Measurements from ENCODE around the gene PHKG1. TPM values are rescaled to one million over a fixed set of nuclear protein-coding genes. Genes with fewer than 3 reads are reported as not detected.
A peak's percentile ranks its signal among the peaks of the same experiment; 100 is the strongest.
"Not testable (repeated sequence)": the region's sequence is repeated elsewhere in the genome, so short reads cannot be mapped to it uniquely, and the experiment has no call there.

PHKG1 gene
- total RNA-seq, 1 experiment from 2014 or later = 1.1 TPM

DNA sequence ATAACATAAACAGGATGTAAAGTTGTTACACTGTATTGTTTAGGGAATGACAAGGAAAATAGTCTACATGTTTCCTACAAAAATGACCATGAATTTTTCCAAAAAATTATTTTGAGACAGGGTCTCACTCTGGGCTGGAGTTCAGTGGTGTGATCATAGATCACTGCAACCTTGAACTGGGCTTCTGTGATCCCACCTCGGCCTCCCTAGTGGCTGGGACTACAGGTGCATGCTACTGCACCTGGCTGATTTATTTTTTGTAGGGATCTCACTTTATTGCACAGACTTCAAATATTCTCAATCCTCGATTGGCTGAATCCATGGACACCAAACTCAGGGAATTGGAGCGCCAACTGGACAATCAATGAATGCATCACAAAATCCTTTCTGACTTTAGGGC lies 6.9 kb upstream of the PHKG1 start:
- Histone ChIP-seq H3K27ac (ENCODE audit: low read depth, low read length) (no peak overlapping the region), H3K9ac (ENCODE audit: low read length) (no peak overlapping the region), H3K27me3 (ENCODE audit: insufficient read depth, low read length) (no peaks in the 10 kb centered on the region), H3K4me1 (ENCODE audit: control insufficient read depth in 1 of 2, insufficient read depth in 2 of 2, low read length in 2 of 2) (no peaks in the 10 kb centered on the region), H3K79me2 (ENCODE audit: insufficient read depth, low read length) (peaks cover 27% of the 10 kb centered on the region), H3K4me3 (replicated peaks in 1 of 2; ENCODE audit: low read depth in 1 of 2, low read length in 2 of 2) (no peak overlapping the region), H3K4me2 (ENCODE audit: low read length) (no peak overlapping the region), H2AFZ (ENCODE audit: low read depth, low read length, poor library complexity, severe bottlenecking) (no peak overlapping the region), H4K20me1 (ENCODE audit: insufficient read depth) (no peaks in the 10 kb centered on the region), H3K9me2 (ENCODE audit: insufficient read depth) (no peaks in the 10 kb centered on the region), H3K9me3 (ENCODE audit: control insufficient read depth in 1 of 2, insufficient read depth in 1 of 2, low read depth in 1 of 2, low read length in 2 of 2) (no peaks in the 10 kb centered on the region), H3K36me3 (ENCODE audit: control insufficient read depth in 1 of 2, insufficient read depth in 2 of 2, low read length in 2 of 2) (peaks cover 37 to 46% of the 10 kb centered on the region in 2 experiments)
- intact Hi-C loops (cut with micrococcal nuclease) = no loop called here
- ATAC-seq = peak; percentile 49; the same call in 1 of the 2 replicates
- BruUV-seq (replicated peaks) = no TSS peak
- ChIA-PET RAD21 (ENCODE audit: low non-redundant PET in 1 of 2, low total read pairs in 2 of 2, uncharacterized antibody in 2 of 2, unreplicated experiment in 2 of 2) (no interaction called here), POLR2A (no interaction called here), CTCF (no interaction called here)
- TF ChIP-seq, protein P1, sequence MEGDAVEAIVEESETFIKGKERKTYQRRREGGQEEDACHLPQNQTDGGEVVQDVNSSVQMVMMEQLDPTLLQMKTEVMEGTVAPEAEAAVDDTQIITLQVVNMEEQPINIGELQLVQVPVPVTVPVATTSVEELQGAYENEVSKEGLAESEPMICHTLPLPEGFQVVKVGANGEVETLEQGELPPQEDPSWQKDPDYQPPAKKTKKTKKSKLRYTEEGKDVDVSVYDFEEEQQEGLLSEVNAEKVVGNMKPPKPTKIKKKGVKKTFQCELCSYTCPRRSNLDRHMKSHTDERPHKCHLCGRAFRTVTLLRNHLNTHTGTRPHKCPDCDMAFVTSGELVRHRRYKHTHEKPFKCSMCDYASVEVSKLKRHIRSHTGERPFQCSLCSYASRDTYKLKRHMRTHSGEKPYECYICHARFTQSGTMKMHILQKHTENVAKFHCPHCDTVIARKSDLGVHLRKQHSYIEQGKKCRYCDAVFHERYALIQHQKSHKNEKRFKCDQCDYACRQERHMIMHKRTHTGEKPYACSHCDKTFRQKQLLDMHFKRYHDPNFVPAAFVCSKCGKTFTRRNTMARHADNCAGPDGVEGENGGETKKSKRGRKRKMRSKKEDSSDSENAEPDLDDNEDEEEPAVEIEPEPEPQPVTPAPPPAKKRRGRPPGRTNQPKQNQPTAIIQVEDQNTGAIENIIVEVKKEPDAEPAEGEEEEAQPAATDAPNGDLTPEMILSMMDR (IDR thresholded peaks at IDR 0.05 in 2 of 3, conservative IDR thresholded peaks at IDR 0.05 in 1 of 3; ENCODE audit: borderline replicate concordance in 1 of 3, insufficient read depth in 1 of 3, low read depth in 2 of 3, low read length in 2 of 3) = peak in 2 of 3 experiments; percentile 6 to 21; a peak in 1 of 6 replicates
- no peak for TF ChIP-seq EZH2phosphoT487 (IDR thresholded peaks at IDR 0.05; ENCODE audit: borderline replicate concordance)
- TF ChIP-seq, protein P2, sequence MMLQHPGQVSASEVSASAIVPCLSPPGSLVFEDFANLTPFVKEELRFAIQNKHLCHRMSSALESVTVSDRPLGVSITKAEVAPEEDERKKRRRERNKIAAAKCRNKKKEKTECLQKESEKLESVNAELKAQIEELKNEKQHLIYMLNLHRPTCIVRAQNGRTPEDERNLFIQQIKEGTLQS (IDR thresholded peaks at IDR 0.05) = no peak
- DNase-seq (ENCODE audit: low read depth, low spot score) = no peak

DNA sequence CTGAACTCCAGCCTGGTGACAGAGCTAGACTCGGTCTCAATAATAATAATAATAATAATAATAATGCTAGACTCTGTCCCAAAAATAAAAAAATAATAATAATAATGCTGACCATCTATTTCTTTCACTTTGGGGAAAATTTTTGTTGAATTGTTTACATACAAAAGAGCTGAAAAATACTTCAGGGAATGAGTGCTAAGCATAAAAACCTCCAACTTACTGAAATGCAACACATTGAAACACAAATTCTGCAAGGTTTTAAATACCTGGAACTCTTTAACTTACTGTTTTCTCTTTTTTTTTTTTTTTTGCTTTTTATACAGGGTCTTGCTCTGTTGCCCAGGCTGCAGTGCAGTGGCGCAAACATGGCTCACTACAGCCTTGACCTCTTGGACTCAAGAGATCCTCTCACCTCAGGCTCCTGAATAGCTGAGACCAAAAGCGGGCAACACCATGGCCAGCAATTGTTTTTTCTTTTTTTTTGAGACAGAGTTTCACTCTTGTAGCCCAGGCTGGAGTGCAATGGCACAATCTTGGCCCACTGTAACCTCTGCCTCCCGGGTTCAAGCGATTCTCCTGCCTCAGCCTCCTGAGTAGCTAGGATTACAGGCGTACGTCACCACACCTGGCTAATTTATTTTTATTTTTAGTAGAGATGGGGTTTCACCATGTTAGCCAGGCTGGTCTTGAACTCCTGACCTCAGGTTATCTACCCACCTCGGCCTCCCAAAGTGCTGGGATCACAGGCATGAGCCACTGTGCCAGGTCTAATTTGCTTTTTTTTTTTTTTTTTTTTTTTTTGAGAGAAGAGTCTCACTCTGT lies 5.6 kb upstream of the PHKG1 start:
- H3K27me3 ChIP-seq (ENCODE audit: insufficient read depth, low read length) = not testable (repeated sequence)

More for the DNA sequence above, 5.6 kb upstream of the PHKG1 start:
- H3K4me1 ChIP-seq (ENCODE audit: control insufficient read depth in 1 of 2, insufficient read depth in 2 of 2, low read length in 2 of 2); BruUV-seq (replicated peaks); ATAC-seq; H2AFZ ChIP-seq (ENCODE audit: low read depth, low read length, poor library complexity, severe bottlenecking); CTCF ChIA-PET; H3K27ac ChIP-seq (ENCODE audit: low read depth, low read length); POLR2A ChIA-PET; H4K20me1 ChIP-seq (ENCODE audit: insufficient read depth); intact Hi-C loops (cut with micrococcal nuclease); RAD21 ChIA-PET (ENCODE audit: low non-redundant PET in 1 of 2, low total read pairs in 2 of 2, uncharacterized antibody in 2 of 2, unreplicated experiment in 2 of 2); H3K9me3 ChIP-seq (ENCODE audit: control insufficient read depth in 1 of 2, insufficient read depth in 1 of 2, low read depth in 1 of 2, low read length in 2 of 2); H3K9ac ChIP-seq (ENCODE audit: low read length); H3K4me3 ChIP-seq (replicated peaks in 1 of 2; ENCODE audit: low read depth in 1 of 2, low read length in 2 of 2); H3K9me2 ChIP-seq (ENCODE audit: insufficient read depth); H3K4me2 ChIP-seq (ENCODE audit: low read length); DNase-seq (ENCODE audit: low read depth, low spot score): not testable (repeated sequence)
- Histone ChIP-seq H3K36me3 (ENCODE audit: control insufficient read depth in 1 of 2, insufficient read depth in 2 of 2, low read length in 2 of 2) (peaks cover 29 to 37% of the 10 kb centered on the region in 2 experiments), H3K79me2 (ENCODE audit: insufficient read depth, low read length) (peaks cover 14% of the 10 kb centered on the region)
- 0 out of 2 replicates have a peak, but pooled peaks have one; percentile 14 for TF ChIP-seq POLR2AphosphoS5 (IDR thresholded peaks at IDR 0.05; ENCODE audit: low read depth, low read length)

All from HCT116 (cell line).